Neural crest cell (in vitro differentiated cells): ENCODE measurements around the gene RNF39. TPM values are rescaled to one million over a fixed set of nuclear protein-coding genes. Genes with fewer than 3 reads are reported as not detected.

ENCODE experiments used
- DNase-seq: peaks from one replicate; pipeline ENCODE4 v3.0.0; 2021; ENCODE audit warnings: low read depth, mixed read lengths, low spot score
- H3K27ac Mint-ChIP-seq: one replicate; pipeline ENCODE4 v1.8.0; 2021; ENCODE audit warnings: mild to moderate bottlenecking, mixed read lengths; ENCODE audit not compliant: unreplicated experiment
- H3K27me3 Mint-ChIP-seq: 2 replicates; pipeline ENCODE4 v1.8.0; 2021; ENCODE audit warnings: low read depth, mild to moderate bottlenecking, mixed read lengths
- H3K36me3 Mint-ChIP-seq: 2 replicates; pipeline ENCODE4 v1.8.0; 2021; ENCODE audit warnings: low read depth, mild to moderate bottlenecking, mixed read lengths
- H3K4me1 Mint-ChIP-seq: 2 replicates; pipeline ENCODE4 v1.8.0; 2021; ENCODE audit warnings: mixed read lengths
- H3K4me3 Mint-ChIP-seq: one replicate; pipeline ENCODE4 v1.8.0; 2021; ENCODE audit warnings: mild to moderate bottlenecking, mixed read lengths
- H3K9me3 Mint-ChIP-seq: 2 replicates; pipeline ENCODE4 v1.8.0; 2021; ENCODE audit warnings: mixed read lengths
- CTCF ChIP-seq: fragments of 200-600 bp; sonication (generic); conservative IDR thresholded peaks from 2 replicates; pipeline ENCODE4 v1.5.0; 2021; ENCODE audit warnings: antibody characterized with exemption, mild to moderate bottlenecking
- total RNA-seq: library from RNA; stranded (reverse); gene quantifications from 2 replicates; pipeline ENCODE4 v1.2.1, GENCODE V29; 2021

The RNF39 gene
- total RNA-seq, 1 donor from 2014 or later = not detected

- no peaks in the 10 kb centered on the region for H3K36me3 Mint-ChIP-seq
- peaks cover 96% of the 10 kb centered on the region for H3K27me3 Mint-ChIP-seq
- no peak for TF ChIP-seq CTCF
Measured at GRCh38 chr6:30103872-30104179, 28.3 kb upstream of the RNF39 start.

GRCh38 chr6:30102970-30103871, 27.7 kb upstream of the RNF39 start:
- Mint-ChIP-seq H3K4me1 (peaks cover 34% of the 10 kb centered on the region), H3K27ac (no peak overlapping the region), H3K9me3 (no peaks in the 10 kb centered on the region), H3K36me3 (no peaks in the 10 kb centered on the region), H3K27me3 (peaks cover 96% of the 10 kb centered on the region), H3K4me3 (peak overlapping the region; percentile 88)
- peak; percentile 89 for TF ChIP-seq CTCF
- peak; percentile 78 for DNase-seq

More at GRCh38 chr6:30103872-30104179, 28.3 kb upstream of the RNF39 start:
- H3K4me1 Mint-ChIP-seq = peaks cover 34% of the 10 kb centered on the region
- no peaks in the 10 kb centered on the region for H3K9me3 Mint-ChIP-seq
- DNase-seq = no peak
- H3K4me3 Mint-ChIP-seq = peak overlapping the region; percentile 88
- H3K27ac Mint-ChIP-seq = no peak overlapping the region

GRCh38 chr6:30102414-30102969, 26.9 kb upstream of the RNF39 start:
- H3K27ac Mint-ChIP-seq = no peak overlapping the region
- no peak for DNase-seq
- H3K9me3 Mint-ChIP-seq = no peaks in the 10 kb centered on the region
- H3K4me3 Mint-ChIP-seq = peak overlapping the region; percentile 88
- H3K4me1 Mint-ChIP-seq = peaks cover 34% of the 10 kb centered on the region
- TF ChIP-seq CTCF = no peak
- no peaks in the 10 kb centered on the region for H3K36me3 Mint-ChIP-seq
- peaks cover 96% of the 10 kb centered on the region for H3K27me3 Mint-ChIP-seq

- H3K27me3 Mint-ChIP-seq = peaks cover 97% of the 10 kb centered on the region
- peaks cover 34% of the 10 kb centered on the region for H3K4me1 Mint-ChIP-seq
- H3K4me3 Mint-ChIP-seq = peak overlapping the region; percentile 84
- no peak for TF ChIP-seq CTCF
- no peaks in the 10 kb centered on the region for H3K36me3 Mint-ChIP-seq
- H3K9me3 Mint-ChIP-seq = no peaks in the 10 kb centered on the region
- DNase-seq = peak; percentile 77
- no peak overlapping the region for H3K27ac Mint-ChIP-seq
Measured at GRCh38 chr6:30101444-30102413, 26.2 kb upstream of the RNF39 start.
